22Rv1 (cell line): ENCODE results near the gene GRIPAP1.

Experiments
- ZFX ChIP-seq: fragments of 450-650 bp; IDR thresholded peaks from 2 replicates; pipeline ENCODE4 v1.6.1; 2017; ENCODE audit warnings: antibody characterized with exemption, borderline replicate concordance
- TF ChIP-seq, protein P1 (sequence below): fragments of 450-650 bp; IDR thresholded peaks from 2 replicates; pipeline ENCODE4 v1.5.1; 2017; ENCODE audit warnings: mild to moderate bottlenecking

DNA sequence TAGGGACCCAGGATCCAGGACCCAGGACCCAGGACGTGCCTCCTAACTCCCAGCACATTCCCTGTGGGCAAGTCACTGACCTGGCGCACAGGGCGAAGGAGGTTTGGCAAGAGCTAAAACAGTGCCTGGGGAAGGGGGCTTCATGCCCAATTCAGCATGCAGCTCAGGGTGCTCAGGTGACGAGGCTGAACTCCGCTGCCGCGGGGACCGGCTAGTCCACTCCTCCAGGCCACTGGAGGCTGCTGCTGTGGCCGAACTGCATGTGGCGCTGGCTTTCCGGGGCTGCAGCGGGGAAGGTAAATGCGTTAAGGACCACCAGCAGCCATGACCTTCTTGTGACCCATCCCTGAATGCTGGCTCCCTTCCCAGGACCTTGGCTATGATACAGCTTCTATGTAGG, 78.3 kb downstream of the GRIPAP1 start:
- TF ChIP-seq, protein P1, sequence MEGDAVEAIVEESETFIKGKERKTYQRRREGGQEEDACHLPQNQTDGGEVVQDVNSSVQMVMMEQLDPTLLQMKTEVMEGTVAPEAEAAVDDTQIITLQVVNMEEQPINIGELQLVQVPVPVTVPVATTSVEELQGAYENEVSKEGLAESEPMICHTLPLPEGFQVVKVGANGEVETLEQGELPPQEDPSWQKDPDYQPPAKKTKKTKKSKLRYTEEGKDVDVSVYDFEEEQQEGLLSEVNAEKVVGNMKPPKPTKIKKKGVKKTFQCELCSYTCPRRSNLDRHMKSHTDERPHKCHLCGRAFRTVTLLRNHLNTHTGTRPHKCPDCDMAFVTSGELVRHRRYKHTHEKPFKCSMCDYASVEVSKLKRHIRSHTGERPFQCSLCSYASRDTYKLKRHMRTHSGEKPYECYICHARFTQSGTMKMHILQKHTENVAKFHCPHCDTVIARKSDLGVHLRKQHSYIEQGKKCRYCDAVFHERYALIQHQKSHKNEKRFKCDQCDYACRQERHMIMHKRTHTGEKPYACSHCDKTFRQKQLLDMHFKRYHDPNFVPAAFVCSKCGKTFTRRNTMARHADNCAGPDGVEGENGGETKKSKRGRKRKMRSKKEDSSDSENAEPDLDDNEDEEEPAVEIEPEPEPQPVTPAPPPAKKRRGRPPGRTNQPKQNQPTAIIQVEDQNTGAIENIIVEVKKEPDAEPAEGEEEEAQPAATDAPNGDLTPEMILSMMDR: no peak
- TF ChIP-seq ZFX: no peak
